ENCODE results near the gene CSRNP3.

The CSRNP3 gene

DNA sequence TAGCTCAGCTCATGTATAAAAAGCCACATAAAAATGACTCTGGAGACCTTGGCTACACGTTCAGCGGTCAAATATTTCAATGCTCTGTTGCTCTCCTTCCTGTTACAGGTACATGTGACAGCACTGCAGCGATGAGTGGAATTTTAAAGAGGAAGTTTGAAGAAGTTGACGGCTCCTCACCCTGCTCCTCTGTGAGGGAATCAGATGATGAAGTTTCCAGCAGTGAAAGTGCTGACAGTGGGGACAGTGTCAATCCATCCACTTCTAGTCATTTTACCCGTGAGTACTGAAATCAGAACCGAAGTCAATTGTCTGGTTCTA, 125.4 kb downstream of the CSRNP3 start:
- H3K4me3 ChIP-seq (ENCODE audit: low read depth, low read length) = no peak overlapping the region
- in situ Hi-C loops (cut with HindIII; ENCODE audit: low sequenced_read_pairs) = no loop called here
- TF ChIP-seq, protein P1, sequence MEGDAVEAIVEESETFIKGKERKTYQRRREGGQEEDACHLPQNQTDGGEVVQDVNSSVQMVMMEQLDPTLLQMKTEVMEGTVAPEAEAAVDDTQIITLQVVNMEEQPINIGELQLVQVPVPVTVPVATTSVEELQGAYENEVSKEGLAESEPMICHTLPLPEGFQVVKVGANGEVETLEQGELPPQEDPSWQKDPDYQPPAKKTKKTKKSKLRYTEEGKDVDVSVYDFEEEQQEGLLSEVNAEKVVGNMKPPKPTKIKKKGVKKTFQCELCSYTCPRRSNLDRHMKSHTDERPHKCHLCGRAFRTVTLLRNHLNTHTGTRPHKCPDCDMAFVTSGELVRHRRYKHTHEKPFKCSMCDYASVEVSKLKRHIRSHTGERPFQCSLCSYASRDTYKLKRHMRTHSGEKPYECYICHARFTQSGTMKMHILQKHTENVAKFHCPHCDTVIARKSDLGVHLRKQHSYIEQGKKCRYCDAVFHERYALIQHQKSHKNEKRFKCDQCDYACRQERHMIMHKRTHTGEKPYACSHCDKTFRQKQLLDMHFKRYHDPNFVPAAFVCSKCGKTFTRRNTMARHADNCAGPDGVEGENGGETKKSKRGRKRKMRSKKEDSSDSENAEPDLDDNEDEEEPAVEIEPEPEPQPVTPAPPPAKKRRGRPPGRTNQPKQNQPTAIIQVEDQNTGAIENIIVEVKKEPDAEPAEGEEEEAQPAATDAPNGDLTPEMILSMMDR (IDR thresholded peaks at IDR 0.05; ENCODE audit: low read depth, low read length, missing control alignments) = no peak
- no peak for DNase-seq (ENCODE audit: low read depth)

DNA sequence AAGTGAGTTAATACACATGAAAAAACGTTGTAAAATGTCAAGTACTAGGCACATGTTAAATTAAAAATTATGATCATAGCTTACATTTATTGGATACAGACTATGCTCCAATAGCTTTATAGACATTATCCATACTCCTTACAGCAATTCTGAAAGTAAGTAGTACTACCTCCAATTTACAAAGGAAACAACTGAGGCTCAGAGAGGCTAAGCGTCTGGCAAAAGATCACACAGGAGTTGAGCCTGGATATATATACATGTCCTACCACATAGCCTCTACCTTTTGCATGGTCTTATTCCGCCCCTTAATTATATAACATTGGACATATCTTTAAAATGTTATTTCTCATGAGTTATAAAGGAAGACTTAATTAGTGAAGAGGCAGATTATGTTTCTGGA, 127.3 kb downstream of the CSRNP3 start:
- DNase-seq (ENCODE audit: low read depth) = no peak
- TF ChIP-seq, protein P1 (IDR thresholded peaks at IDR 0.05; ENCODE audit: low read depth, low read length, missing control alignments) = no peak
- no peak overlapping the region for H3K4me3 ChIP-seq (ENCODE audit: low read depth, low read length)
- in situ Hi-C loops (cut with HindIII; ENCODE audit: low sequenced_read_pairs) = no loop called here

DNA sequence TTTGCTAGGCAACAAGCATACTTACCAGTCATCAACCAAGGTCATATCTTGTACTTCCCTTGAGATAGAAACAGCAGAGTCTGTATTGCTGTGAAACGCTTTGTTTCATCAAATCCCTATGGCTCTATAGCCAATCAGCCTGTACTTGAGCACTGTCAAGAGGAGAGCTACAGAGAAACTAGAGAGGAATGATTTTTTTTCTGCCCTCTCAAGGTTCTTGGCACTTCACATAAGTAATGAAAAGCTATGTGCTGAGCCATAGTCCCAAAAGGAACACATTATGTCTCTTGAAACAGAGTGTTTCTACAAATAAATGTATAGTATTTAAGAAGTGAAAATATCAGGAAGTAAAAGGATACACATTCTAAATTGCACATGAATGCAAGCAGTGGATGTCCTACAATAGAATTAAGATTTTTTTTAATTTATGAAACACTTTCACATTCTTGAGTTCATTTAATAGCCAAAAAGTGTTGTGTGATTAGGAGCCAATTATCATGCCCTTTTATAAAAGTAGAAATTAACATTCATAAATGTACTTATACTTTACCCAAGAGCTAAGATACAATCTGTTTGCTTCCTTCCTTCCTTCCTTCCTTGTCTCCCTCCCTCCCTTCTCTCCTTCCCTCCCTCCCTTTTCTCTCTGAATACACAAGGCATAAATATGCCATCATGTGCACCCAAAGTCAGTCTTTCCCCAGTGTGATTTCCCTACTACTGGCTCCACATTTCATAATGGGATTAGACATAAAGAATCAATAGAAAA, 131.8 kb downstream of the CSRNP3 start:
- no peak overlapping the region for H3K4me3 ChIP-seq (ENCODE audit: low read depth, low read length)
- DNase-seq (ENCODE audit: low read depth) = no peak
- TF ChIP-seq, protein P1 (IDR thresholded peaks at IDR 0.05; ENCODE audit: low read depth, low read length, missing control alignments) = no peak
- in situ Hi-C loops (cut with HindIII; ENCODE audit: low sequenced_read_pairs) = no loop called here

DNA sequence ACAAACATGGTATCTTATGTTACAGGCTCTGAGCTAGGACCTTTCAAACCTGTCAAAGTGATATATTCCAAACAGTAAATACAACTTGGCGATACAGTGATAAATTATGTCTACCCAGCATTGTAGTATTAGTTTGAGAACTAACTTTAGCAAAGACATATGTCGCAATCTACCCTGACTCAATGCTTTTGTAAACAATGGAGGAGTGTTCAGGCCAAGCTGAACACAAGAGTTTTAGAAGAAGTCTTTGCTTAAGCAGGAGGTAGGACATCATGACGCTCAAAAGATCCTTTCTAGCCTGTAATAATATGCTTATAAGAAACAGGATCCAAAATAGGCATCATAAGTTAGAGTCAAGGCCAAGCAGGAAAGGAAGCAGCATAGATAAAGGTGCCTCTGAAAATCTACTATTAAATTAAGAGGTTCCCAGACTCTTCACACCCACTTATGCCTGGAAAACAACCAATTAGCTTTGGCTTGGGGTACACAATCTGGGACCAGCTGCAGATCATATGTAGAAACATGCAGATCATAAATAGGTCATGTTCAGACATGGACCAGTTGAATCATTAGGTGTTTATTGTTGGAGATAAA, 132.5 kb downstream of the CSRNP3 start:
- in situ Hi-C loops (cut with HindIII; ENCODE audit: low sequenced_read_pairs) = no loop called here
- TF ChIP-seq, protein P1 (IDR thresholded peaks at IDR 0.05; ENCODE audit: low read depth, low read length, missing control alignments) = no peak
- DNase-seq (ENCODE audit: low read depth) = peak; percentile 19
- H3K4me3 ChIP-seq (ENCODE audit: low read depth, low read length) = no peak overlapping the region

DNA sequence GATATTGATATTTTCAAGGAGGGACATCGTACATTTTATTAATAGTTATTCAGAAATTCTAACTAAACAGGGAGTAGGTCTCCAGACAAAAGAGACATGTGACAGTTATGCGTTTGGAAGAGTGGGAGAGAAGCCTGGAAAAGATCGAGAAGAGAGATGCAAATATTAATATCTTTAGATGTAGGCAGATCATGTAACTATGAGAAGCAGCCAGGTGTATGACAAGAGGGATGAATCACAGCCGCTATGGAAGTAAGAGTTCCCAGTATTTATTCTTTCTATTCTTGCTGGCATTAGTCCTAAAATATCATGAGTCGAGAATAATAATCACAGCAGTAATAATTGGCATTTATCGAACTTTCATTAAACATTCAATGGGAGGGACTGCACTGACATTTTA, 140.2 kb downstream of the CSRNP3 start:
- H3K4me3 ChIP-seq (ENCODE audit: low read depth, low read length) = no peak overlapping the region
- DNase-seq (ENCODE audit: low read depth) = no peak
- in situ Hi-C loops (cut with HindIII; ENCODE audit: low sequenced_read_pairs) = no loop called here
- TF ChIP-seq, protein P1 (IDR thresholded peaks at IDR 0.05; ENCODE audit: low read depth, low read length, missing control alignments) = no peak

DNA sequence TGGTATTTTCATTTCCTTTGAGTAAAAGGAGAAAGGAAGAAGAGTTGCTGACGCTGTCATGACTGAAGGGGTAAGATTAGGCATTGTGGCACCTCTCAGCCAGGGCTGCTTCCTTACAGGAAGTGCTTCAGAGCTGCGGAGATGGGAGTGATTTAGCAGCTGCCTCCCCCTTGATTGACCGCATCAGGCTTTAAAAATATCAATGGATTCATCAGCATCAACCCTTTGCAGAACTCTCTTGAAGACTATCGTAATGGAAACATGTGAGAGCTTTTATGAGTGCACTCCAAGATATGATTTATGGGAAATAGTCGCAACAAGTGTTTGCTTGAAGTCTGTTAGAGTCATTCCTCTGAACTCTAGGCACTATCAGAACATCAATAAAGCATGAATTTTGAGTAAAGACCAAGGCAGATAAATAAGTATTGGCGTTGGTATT, 141.1 kb downstream of the CSRNP3 start:
- DNase-seq (ENCODE audit: low read depth) = no peak
- in situ Hi-C loops (cut with HindIII; ENCODE audit: low sequenced_read_pairs) = no loop called here
- TF ChIP-seq, protein P1 (IDR thresholded peaks at IDR 0.05; ENCODE audit: low read depth, low read length, missing control alignments) = no peak
- no peak overlapping the region for H3K4me3 ChIP-seq (ENCODE audit: low read depth, low read length)

Data from astrocyte of the cerebellum (primary cell).